Esophagus squamous epithelium (tissue), 5 donors: ENCODE data around the gene GOLGB1. TPM values are rescaled to one million over a fixed set of nuclear protein-coding genes. Genes with fewer than 3 reads are reported as not detected.

Experiments used
- DNase-seq: peaks from one replicate; lab custom pipeline; 2025; lab: John Stamatoyannopoulos, UW
- H3K27ac ChIP-seq, 4 donors: fragments of 200-600 bp; sonication (generic); one replicate each; pipeline ENCODE4 v1.5.1; 2016 to 2019; ENCODE audit warnings: mild to moderate bottlenecking in 1 of 4
- H3K27me3 ChIP-seq, 4 donors: fragments of 200-600 bp; sonication (generic); 1 replicate in 3 of 4; 2 replicates in 1 of 4; pipeline versions ENCODE4 v1.5.1 to v1.6.0; 2017 to 2021; ENCODE audit warnings: antibody characterized with exemption in 1 of 4
- H3K36me3 ChIP-seq, 3 donors: fragments of 200-600 bp; sonication (generic); one replicate each; pipeline ENCODE4 v1.5.1; 2016 to 2019
- H3K4me1 ChIP-seq, 3 donors: fragments of 200-600 bp; sonication (generic); one replicate each; pipeline ENCODE4 v1.5.1; 2017 to 2019
- H3K4me3 ChIP-seq, 4 donors: fragments of 200-600 bp; sonication (generic); 1 replicate in 3 of 4; 2 replicates in 1 of 4; pipeline ENCODE4 v1.5.1; 2016 to 2019; ENCODE audit warnings: mild to moderate bottlenecking in 2 of 4, moderate library complexity in 1 of 4
- H3K9me3 ChIP-seq, 3 donors: fragments of 200-600 bp; sonication (generic); one replicate each; pipeline ENCODE4 v1.5.1; 2016 to 2019
- POLR2A ChIP-seq, 4 donors: fragments of 450-650 bp; IDR thresholded peaks; one replicate each; pipeline ENCODE4 v1.6.1; 2017; ENCODE audit warnings: antibody characterized with exemption in 4 of 4, mild to moderate bottlenecking in 4 of 4, moderate library complexity in 3 of 4
- WGBS, 2 donors: methylation state at CpG; one replicate each; pipeline ENCODE4 v1.1.5; 2018; 5-methylcytosine and 5-hydroxymethylcytosine counted together
- intact Hi-C: fragments of 100-400 bp; cut with DNase I; formaldehyde crosslinking; loops from one replicate; pipeline ENCODE4 v1.15.0; 2022
- total RNA-seq, 4 donors: library from RNA; depleted of rRNA; stranded (reverse); fragments of >200 nt; gene quantifications; one replicate each; pipeline ENCODE4 v1.1.0, GENCODE V29; 2016
- TF ChIP-seq, protein P1 (sequence below), 6 experiments: fragments of 450-650 bp in 4 of 6; fragments of 200-600 bp in 2 of 6; sonication (generic) in 2 of 6; IDR thresholded peaks; one replicate each; pipeline ENCODE4 v1.5.1; 2016 to 2019; ENCODE audit warnings: antibody characterized with exemption in 6 of 6, mild to moderate bottlenecking in 4 of 6, moderate library complexity in 4 of 6
- donor health status: DM: yes; HTN: yes; CAD: no.

GOLGB1 gene
- total RNA-seq, 4 donors from 2014 or later = 34.3 to 55.3 (median 37.1) TPM

GRCh38 chr3:121730940-121731687 is 18.4 kb downstream of the GOLGB1 start:
- Histone ChIP-seq H3K36me3 (peaks cover 0 to 38% (median 0%) of the 10 kb centered on the region in 3 donors), H3K4me1 (peaks cover 0 to 25% (median 7%) of the 10 kb centered on the region in 3 donors), H3K27me3 (no peaks in the 10 kb centered on the region), H3K4me3 (no peak overlapping the region), H3K9me3 (no peaks in the 10 kb centered on the region), H3K27ac (no peak overlapping the region)
- WGBS, 2 donors = 31 to 53% methylated on average over 8 of the region's 8 CpGs
- intact Hi-C loops = no loop called here
- DNase-seq = no peak
- TF ChIP-seq, protein P1, sequence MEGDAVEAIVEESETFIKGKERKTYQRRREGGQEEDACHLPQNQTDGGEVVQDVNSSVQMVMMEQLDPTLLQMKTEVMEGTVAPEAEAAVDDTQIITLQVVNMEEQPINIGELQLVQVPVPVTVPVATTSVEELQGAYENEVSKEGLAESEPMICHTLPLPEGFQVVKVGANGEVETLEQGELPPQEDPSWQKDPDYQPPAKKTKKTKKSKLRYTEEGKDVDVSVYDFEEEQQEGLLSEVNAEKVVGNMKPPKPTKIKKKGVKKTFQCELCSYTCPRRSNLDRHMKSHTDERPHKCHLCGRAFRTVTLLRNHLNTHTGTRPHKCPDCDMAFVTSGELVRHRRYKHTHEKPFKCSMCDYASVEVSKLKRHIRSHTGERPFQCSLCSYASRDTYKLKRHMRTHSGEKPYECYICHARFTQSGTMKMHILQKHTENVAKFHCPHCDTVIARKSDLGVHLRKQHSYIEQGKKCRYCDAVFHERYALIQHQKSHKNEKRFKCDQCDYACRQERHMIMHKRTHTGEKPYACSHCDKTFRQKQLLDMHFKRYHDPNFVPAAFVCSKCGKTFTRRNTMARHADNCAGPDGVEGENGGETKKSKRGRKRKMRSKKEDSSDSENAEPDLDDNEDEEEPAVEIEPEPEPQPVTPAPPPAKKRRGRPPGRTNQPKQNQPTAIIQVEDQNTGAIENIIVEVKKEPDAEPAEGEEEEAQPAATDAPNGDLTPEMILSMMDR (IDR thresholded peaks at IDR 0.05) = no peak
- no peak for TF ChIP-seq POLR2A (IDR thresholded peaks at IDR 0.05)

- no peak overlapping the region for H3K4me3 ChIP-seq
- DNase-seq = no peak
- intact Hi-C loops = no loop called here
- H3K36me3 ChIP-seq = peaks cover 12 to 99% (median 17%) of the 10 kb centered on the region in 3 donors
- H3K9me3 ChIP-seq = no peaks in the 10 kb centered on the region
- H3K27ac ChIP-seq = no peak overlapping the region
- TF ChIP-seq, protein P1 (IDR thresholded peaks at IDR 0.05) = no peak
- TF ChIP-seq POLR2A (IDR thresholded peaks at IDR 0.05) = no peak
- 64 to 96% methylated on average over 1 of the region's 1 CpG for WGBS, 2 donors
- H3K27me3 ChIP-seq = no peaks in the 10 kb centered on the region
- H3K4me1 ChIP-seq = no peaks in the 10 kb centered on the region
Measured at GRCh38 chr3:121724130-121724529, 25.4 kb downstream of the GOLGB1 start.

DNA sequence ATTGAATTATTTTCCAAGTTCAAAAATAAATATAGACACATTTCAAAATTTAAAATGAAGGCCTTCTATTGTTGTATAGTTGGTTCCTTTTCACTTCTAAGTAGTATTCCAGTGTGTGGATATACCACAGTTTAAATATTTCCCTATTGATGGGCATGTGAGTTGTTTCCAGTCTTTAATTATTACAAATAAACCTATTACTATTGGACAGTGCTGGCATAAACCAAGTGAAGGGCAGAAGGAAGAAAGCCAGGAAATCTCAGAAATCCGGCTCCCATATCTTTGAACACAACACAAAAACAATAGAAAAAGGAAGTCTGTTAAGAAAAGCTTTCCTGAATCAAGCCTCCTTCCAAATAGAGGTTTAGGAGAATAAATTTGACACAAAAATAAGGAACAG is 26.1 kb downstream of the GOLGB1 start:
- TF ChIP-seq, protein P1 (IDR thresholded peaks at IDR 0.05) = no peak
- no peak for TF ChIP-seq POLR2A (IDR thresholded peaks at IDR 0.05)
- peaks cover 12 to 99% (median 22%) of the 10 kb centered on the region in 3 donors for H3K36me3 ChIP-seq

GRCh38 chr3:121722411-121722810 is 27.1 kb downstream of the GOLGB1 start:
- Histone ChIP-seq H3K4me1 (no peaks in the 10 kb centered on the region), H3K27ac (no peak overlapping the region), H3K9me3 (no peaks in the 10 kb centered on the region), H3K27me3 (no peaks in the 10 kb centered on the region), H3K36me3 (peaks cover 12 to 99% (median 27%) of the 10 kb centered on the region in 3 donors), H3K4me3 (no peak overlapping the region)
- intact Hi-C loops = no loop called here
- 75 to 88% methylated on average over 1 of the region's 1 CpG for WGBS, 2 donors
- DNase-seq = no peak
- TF ChIP-seq, protein P1 (IDR thresholded peaks at IDR 0.05) = no peak
- no peak for TF ChIP-seq POLR2A (IDR thresholded peaks at IDR 0.05)

More for the DNA sequence above, 26.1 kb downstream of the GOLGB1 start:
- Histone ChIP-seq H3K27ac (no peak overlapping the region), H3K4me1 (no peaks in the 10 kb centered on the region), H3K27me3 (no peaks in the 10 kb centered on the region), H3K9me3 (no peaks in the 10 kb centered on the region), H3K4me3 (no peak overlapping the region)
- intact Hi-C loops = no loop called here
- DNase-seq = no peak
- WGBS, 2 donors = 77 to 87% methylated on average over 1 of the region's 1 CpG

DNA sequence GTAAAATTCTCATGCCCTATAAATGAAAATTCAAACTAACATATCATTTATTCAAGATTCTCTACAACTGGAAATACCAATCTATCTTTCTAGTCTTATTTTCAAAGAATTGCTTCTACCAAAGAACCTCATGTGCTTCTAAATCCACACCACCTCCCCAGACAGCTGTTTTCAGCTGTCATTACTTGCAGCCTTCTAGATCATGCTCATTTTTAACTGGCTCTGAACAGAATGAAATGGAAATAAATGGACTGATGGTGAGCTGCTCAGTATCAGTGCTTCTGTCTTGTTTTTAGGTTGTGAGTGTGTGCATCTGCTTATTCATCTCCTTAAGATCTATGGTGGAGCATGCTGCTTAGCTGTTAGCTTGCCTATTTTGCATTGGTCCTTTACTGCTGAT is 29.4 kb downstream of the GOLGB1 start:
- Histone ChIP-seq H3K27ac (no peak overlapping the region), H3K4me1 (no peaks in the 10 kb centered on the region), H3K27me3 (no peaks in the 10 kb centered on the region), H3K9me3 (no peaks in the 10 kb centered on the region), H3K4me3 (no peak overlapping the region), H3K36me3 (peaks cover 7 to 100% (median 40%) of the 10 kb centered on the region in 3 donors)
- TF ChIP-seq, protein P1 (IDR thresholded peaks at IDR 0.05) = no peak
- TF ChIP-seq POLR2A (IDR thresholded peaks at IDR 0.05) = no peak
- DNase-seq = no peak
- intact Hi-C loops = no loop called here
